CD4-positive, alpha-beta T cell treated with Interleukin-12 subunit alpha and Interleukin-12 subunit beta, for 1 hour (primary cell): ENCODE results near the gene SYVN1.

Experiments
- DNase-seq: peaks from one replicate; pipeline ENCODE4 v3.0.0-alpha.2; 2020

SYVN1 gene

DNA sequence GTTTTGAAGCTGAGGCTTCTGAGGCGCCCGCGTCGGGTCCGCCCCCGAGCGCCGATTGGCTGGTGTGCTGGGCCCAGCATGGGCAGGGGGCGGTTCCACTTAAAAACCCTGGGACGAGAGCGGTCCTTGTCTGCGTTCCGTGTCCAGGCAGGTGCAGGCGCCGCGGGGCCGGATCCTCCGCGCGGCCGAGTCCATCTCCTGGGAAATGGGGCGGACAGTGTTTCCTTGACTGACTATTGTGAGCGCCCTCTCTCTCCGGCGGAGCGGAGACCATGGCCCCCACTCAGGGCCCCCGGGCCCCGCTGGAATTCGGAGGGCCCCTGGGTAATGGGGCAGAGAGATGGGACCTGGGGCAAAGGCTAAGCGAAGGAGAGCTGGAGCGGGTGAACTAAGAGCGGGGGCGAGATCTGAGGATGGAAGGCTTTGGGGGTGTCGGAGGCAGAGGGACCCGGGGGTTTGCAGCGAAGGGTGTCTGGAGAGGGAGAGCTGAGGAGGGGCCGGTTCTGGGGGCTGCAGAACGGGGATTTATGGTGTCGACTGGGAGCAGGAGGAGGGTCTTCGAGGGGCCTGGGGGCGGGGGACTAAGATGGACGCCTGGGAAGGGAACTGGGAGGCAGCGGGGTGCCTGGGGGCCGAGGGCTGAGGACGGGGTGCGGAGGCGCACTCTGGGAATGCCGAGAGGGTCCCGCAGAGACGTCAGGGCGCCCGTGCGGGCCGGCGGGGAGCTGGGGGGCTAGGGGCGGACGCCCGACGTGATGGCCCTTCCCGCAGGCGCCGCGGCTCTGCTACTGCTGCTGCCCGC, 22.4 kb downstream of the SYVN1 start, which contains the start of gene TM7SF2:
TSS of gene TM7SF2 (plus strand) at position 129 of the 802 bp plus-strand sequence. CDS start at position 273, 144 bp downstream.
- peak; percentile 96 for DNase-seq

DNA sequence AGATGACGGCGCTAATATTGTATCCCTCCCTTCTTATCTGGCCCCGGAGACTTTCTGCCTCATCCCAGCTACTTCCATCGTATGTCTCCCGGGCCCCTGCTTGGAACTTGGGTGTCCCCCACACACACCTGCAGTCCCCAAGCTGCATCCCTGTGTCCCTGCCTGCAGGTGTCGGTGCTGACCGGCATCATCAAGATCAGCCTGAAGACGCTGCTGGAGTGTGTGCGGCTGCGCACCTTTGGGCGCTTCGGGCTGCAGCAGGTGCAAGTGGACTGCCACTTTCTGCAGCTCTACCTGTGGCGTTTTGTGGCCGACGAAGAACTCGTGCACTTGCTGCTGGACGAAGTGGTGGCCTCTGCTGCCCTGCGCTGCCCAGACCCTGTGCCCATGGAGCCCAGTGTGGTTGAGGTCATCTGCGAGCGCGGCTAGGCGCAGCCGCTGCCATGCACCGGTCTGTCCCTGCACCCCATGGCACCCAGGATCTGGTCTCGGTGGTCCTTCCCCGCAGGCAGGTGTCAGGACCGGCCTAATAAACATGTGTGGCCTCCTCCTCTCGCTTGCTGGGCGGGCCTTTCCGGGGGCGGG, 23.1 kb downstream of the SYVN1 start:
- DNase-seq = no peak

DNA sequence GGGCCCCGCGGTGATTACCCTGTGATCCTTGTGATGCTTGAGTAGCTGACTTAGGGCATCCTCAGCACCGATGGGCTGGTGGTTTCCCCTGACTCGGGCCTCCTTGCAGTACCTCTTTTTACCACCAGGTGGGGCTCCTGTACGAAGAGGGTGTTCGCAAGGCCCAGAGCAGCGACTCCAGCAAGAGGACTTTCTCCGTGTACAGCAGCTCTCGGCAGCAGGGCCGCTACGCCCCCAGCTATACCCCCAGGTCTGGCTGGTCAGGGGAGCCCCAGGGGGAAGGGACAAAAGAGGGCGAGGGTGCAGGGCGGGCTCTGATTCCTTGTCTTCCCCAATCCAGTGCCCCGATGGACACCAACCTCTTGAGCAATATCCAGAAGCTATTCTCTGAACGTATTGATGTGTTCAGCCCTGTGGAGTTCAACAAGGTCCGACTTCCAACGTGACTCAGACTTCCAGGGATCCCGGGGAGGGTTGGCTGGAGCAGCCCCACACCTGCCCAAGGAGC, 23.9 kb downstream of the SYVN1 start:
- DNase-seq = peak; percentile 96

DNA sequence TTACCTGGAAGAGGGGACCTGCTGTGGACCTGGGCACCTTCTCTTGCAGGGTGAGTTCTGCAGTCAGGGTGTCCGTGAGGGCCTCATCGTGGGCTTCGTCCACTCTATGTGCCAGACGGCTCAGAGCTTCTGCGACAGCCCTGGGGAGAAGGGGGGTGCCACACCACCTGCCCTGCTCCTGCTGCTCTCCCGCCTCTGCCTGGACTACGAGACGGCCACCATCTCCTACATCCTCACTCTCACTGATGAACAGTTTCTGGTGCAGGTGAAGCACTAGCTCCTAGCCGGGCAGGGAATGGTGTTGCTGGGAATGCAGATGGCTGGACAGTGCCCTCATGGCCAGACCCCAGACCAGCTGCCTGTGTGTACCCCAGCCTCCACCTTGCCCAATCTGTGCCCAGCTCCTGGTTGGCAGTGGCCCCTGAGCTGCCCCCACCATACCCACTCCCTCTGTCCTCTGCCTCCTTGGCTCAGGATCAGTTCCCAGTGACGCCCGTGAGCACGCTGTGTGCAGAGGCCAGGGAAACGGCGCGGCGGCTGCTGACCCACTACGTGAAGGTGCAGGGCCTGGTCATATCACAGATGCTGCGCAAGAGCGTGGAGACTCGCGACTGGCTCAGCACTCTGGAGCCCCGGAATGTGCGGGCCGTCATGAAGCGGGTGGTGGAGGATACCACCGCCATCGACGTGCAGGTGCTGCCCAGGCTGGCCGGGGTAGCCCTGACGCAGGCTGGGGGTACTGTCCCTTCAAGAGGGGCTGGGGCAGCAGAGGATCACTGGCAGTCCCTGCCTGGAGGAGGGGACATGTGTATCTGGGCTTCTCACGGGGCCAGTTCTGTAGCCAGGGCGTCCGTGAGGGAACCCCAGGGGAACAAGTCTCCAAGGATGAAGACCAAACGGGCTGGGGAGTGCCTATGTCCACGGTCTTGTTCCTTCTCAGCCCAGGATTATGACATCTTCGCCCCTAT, 24.8 kb downstream of the SYVN1 start:
- no peak for DNase-seq

DNA sequence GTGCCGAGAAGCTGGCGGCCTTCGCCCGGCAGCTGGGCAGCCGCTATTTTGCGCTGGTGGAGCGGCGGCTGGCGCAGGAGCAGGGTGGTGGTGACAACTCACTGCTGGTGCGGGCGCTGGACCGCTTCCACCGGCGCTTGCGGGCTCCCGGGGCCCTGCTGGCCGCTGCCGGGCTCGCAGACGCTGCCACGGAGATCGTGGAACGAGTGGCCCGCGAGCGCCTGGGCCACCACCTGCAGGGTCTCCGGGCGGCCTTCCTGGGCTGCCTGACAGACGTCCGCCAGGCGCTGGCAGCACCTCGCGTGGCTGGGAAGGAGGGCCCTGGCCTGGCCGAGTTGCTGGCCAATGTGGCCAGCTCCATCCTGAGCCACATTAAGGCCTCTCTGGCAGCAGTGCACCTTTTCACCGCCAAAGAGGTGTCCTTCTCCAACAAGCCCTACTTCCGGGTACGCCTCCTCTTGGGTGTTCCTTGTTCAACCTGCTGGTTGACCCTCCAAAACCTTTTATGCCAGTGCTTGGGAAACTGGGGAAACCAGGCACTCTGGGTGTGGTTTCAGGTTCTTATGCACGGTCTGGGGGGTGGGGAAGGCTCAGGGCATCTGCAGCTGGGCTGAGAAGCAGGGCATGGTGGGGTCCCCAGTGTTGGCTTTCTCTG, 25.7 kb downstream of the SYVN1 start:
- DNase-seq = no peak

DNA sequence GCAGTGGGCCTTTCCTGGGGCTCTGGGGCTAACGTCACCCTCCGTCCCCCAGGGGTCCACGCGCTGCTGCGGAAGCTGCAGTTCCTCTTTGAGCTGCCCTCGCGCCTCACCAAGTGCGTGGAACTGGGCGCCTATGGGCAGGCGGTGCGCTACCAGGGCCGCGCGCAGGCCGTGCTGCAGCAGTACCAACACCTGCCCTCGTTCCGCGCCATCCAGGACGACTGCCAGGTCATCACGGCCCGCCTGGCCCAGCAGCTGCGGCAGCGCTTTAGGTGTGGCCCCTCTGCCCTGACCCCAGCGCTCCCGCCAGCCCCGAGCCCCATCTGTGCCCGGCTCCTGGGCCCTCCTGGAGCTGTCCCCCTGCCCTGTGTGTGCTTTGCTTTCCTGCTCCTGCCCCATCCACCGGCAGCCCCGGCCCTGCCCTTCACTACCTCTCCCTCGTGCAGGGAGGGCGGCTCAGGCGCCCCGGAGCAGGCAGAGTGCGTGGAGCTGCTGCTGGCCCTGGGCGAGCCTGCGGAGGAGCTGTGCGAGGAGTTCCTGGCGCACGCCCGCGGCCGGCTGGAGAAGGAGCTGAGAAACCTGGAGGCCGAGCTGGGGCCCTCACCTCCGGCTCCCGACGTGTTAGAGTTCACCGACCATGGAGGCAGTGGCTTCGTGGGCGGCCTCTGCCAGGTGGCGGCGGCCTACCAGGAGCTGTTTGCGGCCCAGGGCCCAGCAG, 26.4 kb downstream of the SYVN1 start:
- no peak for DNase-seq

DNA sequence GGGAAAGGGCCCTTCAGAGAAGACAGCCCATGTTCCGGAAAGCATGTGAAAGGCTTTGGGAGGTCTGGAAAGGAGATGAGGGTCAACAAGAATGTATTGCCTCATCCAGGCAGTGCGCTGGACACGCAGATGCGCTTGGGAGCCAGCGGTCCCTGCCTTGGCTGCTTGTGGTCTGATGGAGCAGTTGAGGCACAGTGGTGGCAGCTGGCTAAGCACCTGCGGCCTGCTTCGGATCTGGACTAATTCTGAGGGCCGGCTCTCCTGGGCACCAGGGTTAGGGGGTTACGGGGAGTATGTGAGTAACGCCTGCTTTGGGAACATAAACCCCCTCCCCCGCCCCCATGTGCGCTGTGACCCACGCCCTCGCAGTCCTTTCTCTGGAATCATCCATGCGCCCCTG, 27.2 kb downstream of the SYVN1 start:
- no peak for DNase-seq

DNA sequence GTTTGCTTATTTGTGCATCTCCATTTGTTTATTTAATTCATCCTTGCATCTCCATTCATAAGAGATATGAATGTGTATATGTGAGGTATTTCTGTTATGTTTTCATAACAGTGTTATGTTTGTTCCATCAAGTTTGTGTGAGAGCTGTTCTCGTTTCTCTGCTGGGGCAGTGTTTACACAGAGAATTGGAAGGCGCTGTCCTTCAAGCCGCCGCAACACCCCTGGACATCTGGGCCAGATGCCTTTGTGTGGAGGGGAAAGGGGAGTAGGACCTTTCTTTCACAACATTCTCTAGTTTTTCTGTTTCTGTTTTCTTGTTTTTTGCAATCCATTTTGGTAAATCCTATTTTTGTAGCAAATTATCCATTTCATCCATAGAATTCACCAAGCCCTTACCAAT, 29.7 kb downstream of the SYVN1 start:
- no peak for DNase-seq

DNA sequence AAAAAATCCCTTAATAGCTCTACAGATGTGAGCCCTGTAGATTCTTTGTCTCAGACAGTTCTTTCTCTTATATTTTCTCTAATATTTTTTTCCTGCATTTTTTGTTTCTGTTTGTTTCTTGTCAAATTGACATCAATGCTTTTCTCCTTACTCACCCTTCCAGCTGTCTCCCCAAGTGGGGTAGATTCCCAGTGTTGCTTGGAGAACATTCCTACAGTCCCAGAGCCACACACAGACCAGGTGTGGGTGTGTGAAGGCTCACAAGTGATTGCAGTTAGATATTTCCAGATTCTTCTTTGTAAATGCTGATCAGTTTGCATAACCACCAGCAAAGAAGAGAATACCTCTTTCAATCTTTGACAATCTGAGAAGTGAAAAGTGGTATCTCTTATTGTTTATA, 30.8 kb downstream of the SYVN1 start:
- DNase-seq = no peak

DNA sequence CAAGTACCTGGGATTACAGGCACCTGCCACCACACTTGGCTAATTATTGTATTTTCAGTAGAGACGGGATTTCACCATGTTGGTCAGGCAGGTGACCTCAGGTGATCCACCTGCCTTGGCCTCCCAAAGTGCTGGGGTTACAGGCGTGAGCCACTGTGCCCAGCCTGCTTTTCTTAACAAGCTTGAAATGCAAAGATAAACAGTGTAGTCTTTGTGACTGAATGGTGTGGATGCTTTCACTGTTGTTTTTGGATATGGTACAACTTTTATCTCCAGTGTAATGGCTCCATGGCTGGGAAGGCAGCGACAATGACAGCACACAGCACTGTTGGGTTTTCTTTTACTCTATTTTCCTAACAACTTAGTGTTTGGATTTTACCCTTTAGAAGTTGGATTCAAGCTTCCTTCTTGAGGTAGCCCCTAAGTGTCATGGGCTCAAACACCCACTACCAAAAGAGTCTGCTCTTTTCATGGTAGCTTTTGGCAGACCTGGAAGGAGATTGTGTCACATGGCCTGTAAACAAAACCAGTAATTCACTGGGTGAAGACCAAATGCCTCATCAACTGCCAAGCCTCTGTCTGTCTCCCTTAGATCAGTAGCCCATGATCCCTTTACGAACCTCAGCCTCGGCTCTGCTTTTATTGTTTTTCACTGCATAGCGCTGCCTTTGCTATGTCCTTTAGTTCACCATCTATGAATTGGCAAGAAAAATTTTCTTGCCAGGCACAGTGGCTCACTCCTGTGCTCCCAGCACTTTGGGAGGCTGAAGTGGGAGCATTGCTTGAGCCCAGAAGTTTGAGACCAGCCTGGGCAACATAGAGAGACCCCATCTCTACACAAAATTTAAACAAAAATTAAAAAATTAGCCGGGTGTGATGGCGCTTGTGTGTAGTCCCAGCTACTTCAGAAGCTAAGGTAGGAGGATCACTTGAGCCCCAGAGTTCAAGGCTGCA, 31.9 kb downstream of the SYVN1 start:
- DNase-seq = no peak

DNA sequence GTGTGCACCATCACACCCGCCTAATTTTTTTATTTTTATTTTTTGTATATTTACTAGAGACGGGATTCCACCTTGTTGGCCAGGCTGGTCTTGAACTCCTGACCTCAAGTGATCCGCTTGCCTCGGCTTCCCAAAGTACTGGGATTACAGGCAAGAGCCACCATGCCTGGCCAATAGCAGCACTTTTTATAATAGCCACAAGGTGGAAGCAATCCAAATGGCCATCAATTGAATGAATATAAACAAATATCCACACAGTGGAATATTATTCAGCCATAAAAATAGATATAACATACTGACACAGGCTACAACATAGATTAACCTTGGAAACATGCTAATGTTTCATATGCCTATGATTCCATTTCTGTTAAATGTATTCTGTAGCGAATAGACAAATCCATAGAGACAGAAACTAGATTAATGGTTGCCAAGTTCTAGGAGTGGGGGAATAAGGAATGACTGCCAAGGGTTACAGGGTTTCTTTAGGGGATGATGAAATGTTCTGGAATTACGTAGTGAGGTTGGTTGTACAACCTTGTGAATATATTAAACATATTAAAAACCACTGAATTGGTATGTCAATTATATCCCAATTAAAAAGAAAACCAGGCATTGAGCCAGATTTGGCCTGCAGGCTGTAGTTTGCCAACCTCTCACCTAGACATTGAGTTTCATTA, 33.5 kb downstream of the SYVN1 start:
- DNase-seq = no peak

DNA sequence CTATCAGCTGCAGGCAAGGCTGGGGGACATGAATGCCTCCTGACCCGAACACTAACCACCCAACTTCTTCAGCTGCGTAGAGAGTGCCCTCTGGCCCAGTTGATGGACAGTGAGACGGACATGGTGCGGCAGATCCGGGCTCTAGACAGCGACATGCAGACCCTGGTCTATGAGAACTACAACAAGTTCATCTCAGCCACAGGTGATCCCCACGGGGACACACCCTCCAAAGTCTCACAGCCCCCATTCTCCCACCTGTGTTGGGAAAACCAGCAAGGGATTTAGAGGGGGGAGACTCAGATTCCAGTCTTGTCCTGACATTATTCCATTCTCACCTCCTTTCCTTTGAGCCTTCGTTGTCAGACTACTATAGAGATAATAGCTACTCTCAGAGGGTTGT, 37.4 kb downstream of the SYVN1 start:
- DNase-seq = no peak

DNA sequence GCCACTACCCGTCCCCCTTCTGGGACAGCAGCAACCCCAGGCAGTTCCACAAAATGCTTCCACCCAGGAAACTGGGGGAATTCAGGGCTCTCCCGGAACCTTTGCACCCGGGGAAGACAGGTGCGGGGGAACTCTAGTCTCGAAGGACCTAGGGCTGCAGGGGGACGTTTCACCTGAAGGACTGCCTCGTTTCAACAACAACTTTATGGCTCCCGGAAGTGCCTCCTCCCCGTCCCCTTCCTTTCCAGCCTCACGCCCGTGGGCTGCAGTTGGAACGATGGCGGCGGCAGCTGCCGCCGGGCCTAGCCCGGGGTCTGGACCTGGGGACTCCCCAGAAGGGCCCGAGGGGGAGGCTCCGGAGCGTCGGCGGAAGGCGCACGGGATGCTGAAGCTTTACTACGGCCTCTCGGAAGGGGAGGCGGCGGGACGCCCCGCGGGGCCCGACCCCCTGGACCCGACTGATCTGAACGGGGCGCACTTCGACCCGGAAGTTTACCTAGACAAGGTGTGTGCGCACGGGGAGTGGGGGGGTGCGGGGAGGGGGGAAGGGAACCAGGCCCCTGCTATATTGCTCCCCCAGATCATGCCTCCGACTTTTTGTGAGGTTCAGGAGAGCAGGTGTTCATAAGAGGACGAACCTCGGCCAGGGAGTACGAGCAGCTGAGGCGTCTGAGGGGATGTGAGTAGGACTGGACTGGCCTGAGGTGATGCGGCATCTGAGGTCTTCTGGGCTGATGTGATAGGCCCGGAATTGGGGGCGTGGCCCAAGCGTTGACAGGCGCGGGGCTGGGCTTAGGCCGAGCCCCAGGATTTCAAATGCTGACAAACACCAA, 38.1 kb downstream of the SYVN1 start, which contains the start of gene VPS51:
TSS of gene VPS51 (plus strand) at position 241 of the 833 bp plus-strand sequence. CDS start at position 278, 37 bp downstream.
- DNase-seq = peak; percentile 90

DNA sequence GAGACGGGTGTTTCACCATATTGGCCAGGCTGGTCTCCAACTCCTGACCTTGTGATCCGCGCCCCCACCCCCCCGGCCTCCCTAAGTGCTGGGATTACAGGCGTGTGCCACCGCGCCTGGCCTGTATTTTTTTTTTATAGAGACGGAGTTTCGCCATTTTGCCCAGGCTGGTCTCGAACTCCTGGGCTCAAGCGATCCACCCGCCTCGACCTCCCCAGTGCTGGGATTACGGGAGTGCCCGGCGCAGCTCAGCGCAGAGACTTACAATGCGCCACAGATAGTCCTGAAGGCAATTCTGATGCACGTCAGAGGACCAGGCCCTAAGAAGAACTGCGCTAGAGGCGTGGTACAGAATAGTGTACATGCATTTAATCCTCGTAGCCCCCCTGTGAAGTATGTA, 38.9 kb downstream of the SYVN1 start:
- no peak for DNase-seq

DNA sequence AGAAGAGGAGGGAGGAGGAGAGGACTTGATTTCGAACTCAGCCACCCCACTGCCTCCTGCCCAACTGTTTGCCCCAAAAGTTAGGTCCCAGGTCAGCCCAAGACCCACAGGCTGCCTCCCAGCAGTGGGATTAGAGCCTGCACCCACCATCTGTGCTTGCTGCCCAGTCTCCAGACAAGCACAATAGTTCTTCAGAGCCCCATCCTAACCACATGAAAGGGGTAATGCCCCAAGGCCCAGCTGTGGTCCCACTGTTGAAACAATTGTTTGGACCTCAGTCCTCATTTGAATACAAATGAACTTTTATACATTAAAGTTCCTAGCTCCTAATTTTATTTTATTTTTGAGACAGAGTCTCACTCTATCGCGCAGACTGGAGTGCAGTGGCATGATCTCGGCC, 43.7 kb downstream of the SYVN1 start:
- no peak for DNase-seq

DNA sequence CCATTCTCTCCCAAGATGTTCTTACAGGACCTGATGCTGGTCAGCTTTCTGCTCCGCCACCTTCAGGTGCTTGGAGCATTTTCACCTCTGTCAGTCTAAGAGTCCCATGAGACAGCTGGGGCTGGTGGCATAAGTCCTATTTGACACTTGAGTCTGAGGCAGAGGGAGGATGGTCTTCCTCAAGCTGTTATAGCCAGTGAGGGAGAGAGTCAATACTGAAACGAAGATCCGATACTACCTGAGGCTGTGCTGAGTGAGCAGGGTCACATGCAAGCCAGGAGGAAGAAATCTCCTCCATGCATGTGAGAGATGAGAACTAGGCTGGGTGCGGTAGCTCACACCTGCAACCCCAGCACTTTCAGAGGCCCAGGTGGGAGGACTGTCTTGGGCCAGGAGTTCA, 44.7 kb downstream of the SYVN1 start:
- DNase-seq = no peak

DNA sequence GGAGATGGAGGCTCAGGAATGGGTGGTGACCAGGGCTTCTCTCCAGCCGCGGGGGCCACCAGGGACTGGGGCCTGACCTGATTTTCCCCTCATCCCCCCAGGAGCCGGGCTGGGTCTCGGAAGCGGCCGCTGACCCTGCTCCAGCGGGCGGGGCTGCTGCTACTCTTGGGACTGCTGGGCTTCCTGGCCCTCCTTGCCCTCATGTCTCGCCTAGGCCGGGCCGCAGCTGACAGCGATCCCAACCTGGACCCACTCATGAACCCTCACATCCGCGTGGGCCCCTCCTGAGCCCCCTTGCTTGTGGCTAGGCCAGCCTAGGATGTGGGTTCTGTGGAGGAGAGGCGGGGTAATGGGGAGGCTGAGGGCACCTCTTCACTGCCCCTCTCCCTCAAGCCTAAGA, 46.5 kb downstream of the SYVN1 start:
- DNase-seq = no peak

DNA sequence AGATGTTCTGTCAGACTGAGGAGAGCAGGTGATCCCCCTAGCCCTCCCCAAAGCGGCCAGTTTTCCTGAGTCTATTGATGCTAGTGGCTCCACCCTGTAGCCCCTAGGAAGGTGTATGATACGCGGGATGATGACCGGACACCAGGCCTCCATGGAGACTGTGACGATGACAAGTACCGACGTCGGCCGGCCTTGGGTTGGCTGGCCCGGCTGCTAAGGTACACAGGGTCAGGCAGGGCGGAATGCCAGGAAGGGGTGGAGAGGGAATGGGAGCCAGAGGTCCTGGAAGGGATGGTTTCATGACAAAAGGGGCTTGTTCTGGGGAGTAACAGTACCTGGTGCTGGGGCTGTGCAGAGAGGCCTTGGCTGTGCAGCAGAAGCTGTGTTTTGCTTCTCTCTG, 47.1 kb downstream of the SYVN1 start:
- no peak for DNase-seq

DNA sequence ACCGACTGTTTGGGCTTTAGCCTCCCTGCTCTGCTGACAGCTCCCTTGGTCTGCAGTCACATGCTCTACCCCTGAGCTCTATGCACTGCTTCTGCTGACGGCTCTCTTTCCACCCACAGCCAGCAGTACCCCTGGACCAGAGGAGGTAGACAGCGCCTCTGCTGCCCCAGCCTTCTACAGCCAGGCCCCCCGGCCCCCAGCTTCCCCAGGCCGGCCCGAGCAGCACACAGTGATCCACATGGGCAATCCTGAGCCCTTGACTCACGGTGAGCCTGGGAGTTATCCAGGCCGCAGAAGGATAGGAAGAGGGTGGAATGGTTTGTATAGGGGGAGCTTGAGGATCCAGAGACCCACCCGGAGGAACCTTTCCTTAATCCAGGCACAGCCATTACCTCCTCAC, 47.5 kb downstream of the SYVN1 start:
- no peak for DNase-seq
